Fibroblast of pulmonary artery (primary cell): Measurements from ENCODE around the gene CDK14.

Source experiments
- DNase-seq: peaks from one replicate; pipeline ENCODE4 v3.0.0-alpha.2; 2010; ENCODE audit warnings: low read depth
- H3K4me3 ChIP-seq: replicated peaks from 2 replicates; pipeline ENCODE4 v1.5.1; 2011; ENCODE audit warnings: low read depth, mild to moderate bottlenecking, control low read depth, low read length, moderate library complexity
- CTCF ChIP-seq: IDR thresholded peaks from 2 replicates; pipeline ENCODE4 v1.5.1; 2011; ENCODE audit warnings: mild to moderate bottlenecking, control low read depth, low read length, inconsistent platforms; ENCODE audit errors: missing control alignments

The CDK14 gene

GRCh38 chr7:90686146-90686545 lies 90.0 kb downstream of the CDK14 start:
- DNase-seq: no peak
- no peak for TF ChIP-seq CTCF
- no peak overlapping the region for H3K4me3 ChIP-seq

- H3K4me3 ChIP-seq: no peak overlapping the region
- no peak for DNase-seq
- no peak for TF ChIP-seq CTCF
These were observed 92.7 kb downstream of the CDK14 start for GRCh38 chr7:90688810-90689209.

GRCh38 chr7:90689260-90689659 lies 93.1 kb downstream of the CDK14 start:
- TF ChIP-seq CTCF: no peak

GRCh38 chr7:90690159-90690858 lies 94.2 kb downstream of the CDK14 start:
- no peak for DNase-seq
- no peak for TF ChIP-seq CTCF
- no peak overlapping the region for H3K4me3 ChIP-seq

More at GRCh38 chr7:90689260-90689659, 93.1 kb downstream of the CDK14 start:
- DNase-seq: no peak
- no peak overlapping the region for H3K4me3 ChIP-seq

GRCh38 chr7:90692396-90692795 lies 96.3 kb downstream of the CDK14 start:
- TF ChIP-seq CTCF: no peak
- peak; percentile 18 for DNase-seq
- no peak overlapping the region for H3K4me3 ChIP-seq

- TF ChIP-seq CTCF: no peak
- no peak for DNase-seq
- H3K4me3 ChIP-seq: no peak overlapping the region
These were observed 96.8 kb downstream of the CDK14 start for GRCh38 chr7:90692947-90693346.

- DNase-seq: no peak
- no peak for TF ChIP-seq CTCF
- H3K4me3 ChIP-seq: no peak overlapping the region
These were observed 97.8 kb downstream of the CDK14 start for GRCh38 chr7:90693939-90694338.
